SJCRH30 (cell line): ENCODE measurements around the gene STMN1. TPM values are rescaled to one million over a fixed set of nuclear protein-coding genes. Genes with fewer than 3 reads are reported as not detected.

ENCODE experiments used
- DNase-seq, 2 experiments: peaks; one replicate each; pipeline ENCODE4 v3.0.0-alpha.2; 2015 to 2020
- H3K27ac ChIP-seq: fragments of 250-450 bp; sonication (Bioruptor Pico); 2 replicates; pipeline ENCODE4 v1.5.1; 2020; ENCODE audit warnings: mild to moderate bottlenecking, moderate library complexity
- H3K27me3 ChIP-seq: fragments of 250-450 bp; sonication (Bioruptor Pico); 2 replicates; pipeline ENCODE4 v1.5.1; 2020; ENCODE audit warnings: mild to moderate bottlenecking, moderate library complexity
- H3K36me3 ChIP-seq: fragments of 250-450 bp; sonication (Bioruptor Pico); 2 replicates; pipeline ENCODE4 v1.5.1; 2020; ENCODE audit warnings: mild to moderate bottlenecking, moderate library complexity
- H3K4me1 ChIP-seq: fragments of 250-450 bp; sonication (Bioruptor Pico); 2 replicates; pipeline ENCODE4 v1.5.1; 2020; ENCODE audit warnings: mild to moderate bottlenecking, moderate library complexity
- H3K4me3 ChIP-seq: fragments of 250-450 bp; sonication (Bioruptor Pico); 2 replicates; pipeline ENCODE4 v1.5.1; 2020; ENCODE audit warnings: mild to moderate bottlenecking, moderate library complexity
- H3K9me3 ChIP-seq: fragments of 250-450 bp; sonication (Bioruptor Pico); replicated peaks from 2 replicates; pipeline ENCODE4 v1.5.1; 2020; ENCODE audit warnings: mild to moderate bottlenecking, moderate library complexity
- total RNA-seq: library from RNA; depleted of rRNA; stranded (reverse); fragments of >200 nt; shearing (Covaris generic); gene quantifications from 2 replicates; pipeline ENCODE4 v1.2.3, GENCODE V29; 2014

STMN1 gene
- total RNA-seq, 1 experiment from 2014 or later: 1,091 TPM

DNA sequence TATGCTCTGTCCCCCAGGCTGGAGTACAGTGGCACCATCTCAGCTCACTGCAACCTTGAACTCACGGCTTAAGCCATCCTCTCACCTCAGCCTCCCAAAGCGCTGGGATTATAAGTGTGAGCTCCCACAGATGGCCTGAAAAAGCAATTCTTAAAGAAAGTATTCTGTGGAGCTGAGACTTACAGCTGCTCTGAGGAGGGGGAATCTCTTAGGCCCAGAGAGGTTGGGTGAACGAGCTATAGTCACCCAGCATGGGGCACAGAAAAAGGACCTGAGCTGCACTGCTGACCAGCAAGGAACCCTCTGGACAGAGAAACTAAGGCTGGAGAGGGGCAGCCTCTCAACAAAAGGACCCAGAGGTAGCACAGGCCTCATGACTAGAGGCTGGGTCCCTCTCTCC is 32.0 kb downstream of the STMN1 start:
- Histone ChIP-seq H3K27ac (no peak overlapping the region), H3K27me3 (no peaks in the 10 kb centered on the region; the same call in 1 of the 2 replicates), H3K36me3 (no peaks in the 10 kb centered on the region), H3K4me1 (no peaks in the 10 kb centered on the region), H3K9me3 (no peaks in the 10 kb centered on the region), H3K4me3 (no peak overlapping the region)
- no peak for DNase-seq

DNA sequence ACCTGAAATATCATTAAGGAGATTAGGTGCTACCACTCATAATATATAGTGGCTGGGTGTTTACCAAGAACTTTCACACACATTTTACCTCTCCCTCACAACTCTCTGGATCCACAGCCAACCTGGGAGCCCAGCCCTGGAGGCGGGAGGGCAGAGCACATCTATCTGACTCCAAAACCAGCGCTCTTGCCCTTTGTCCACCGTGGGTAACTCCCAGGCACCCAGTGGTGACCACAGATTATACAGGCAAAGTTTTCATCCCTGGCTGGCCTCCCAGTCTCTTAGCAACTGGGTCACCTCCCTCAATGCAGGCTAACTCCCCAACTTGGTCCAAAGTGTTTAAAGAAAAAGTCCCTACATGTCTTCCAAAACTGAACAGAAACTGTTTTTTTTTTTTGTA is 33.1 kb downstream of the STMN1 start:
- no peak for DNase-seq
- Histone ChIP-seq H3K4me3 (no peak overlapping the region), H3K36me3 (no peaks in the 10 kb centered on the region), H3K27ac (no peak overlapping the region), H3K27me3 (no peaks in the 10 kb centered on the region; the same call in 1 of the 2 replicates), H3K4me1 (no peaks in the 10 kb centered on the region), H3K9me3 (no peaks in the 10 kb centered on the region)

DNA sequence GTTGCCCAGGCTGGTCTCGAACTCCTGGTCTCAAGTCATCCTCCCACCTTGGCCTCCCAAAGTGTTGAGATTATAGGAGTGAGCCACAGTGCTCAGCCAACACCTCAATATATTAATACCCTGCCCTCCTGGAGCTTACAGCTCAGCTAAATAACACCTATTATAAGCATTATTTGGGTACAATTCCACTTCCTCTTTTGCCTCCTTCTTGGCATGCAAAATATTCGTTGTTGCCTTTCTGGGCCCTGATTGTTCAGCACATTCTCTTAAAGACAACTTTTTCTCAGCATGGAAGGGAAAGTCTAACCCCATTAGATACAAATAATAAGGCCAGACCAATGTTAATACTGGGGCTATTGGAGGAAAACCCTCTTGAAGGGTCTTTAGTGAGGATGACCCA is 33.5 kb downstream of the STMN1 start:
- Histone ChIP-seq H3K4me3 (no peak overlapping the region), H3K27ac (no peak overlapping the region), H3K4me1 (no peaks in the 10 kb centered on the region), H3K36me3 (no peaks in the 10 kb centered on the region), H3K27me3 (no peaks in the 10 kb centered on the region; the same call in 1 of the 2 replicates), H3K9me3 (no peaks in the 10 kb centered on the region)
- DNase-seq: no peak

DNA sequence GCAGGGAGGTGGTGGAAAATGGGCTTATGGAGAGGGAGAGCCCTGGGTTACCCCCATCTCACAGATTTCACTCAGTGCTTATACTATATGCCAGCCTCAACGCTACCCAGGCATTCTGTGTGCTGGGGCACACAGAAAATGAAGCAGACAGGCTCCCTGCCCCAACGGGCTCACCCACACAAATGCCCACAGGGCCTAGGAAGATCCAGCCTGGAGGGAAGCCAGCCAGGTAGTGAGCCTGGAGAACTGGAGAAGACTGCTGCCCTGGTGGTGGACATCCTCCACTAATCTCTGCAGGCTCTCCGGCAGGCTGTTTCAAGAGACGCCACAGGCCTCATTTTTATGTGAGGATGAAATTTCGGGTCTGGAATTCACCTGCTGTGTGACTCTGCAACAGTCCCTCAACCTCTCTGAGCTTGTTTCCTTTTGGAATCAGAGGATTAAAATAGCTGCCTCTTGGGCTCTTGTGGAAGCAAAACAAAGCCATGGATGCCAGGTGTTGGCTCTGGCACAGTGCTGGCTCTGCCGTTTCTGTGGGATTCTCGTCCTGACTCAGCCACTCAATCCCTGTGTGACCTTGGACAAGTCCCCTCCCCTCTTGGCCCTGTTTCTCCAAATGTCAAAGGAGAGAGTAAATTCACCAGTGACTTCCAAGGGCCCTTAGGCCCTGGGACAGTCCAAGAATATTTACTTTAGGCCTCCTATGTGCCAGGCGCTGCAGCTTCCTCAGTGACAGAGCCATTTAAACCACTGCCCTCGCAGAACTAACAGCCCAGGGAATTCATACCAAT is 34.3 kb downstream of the STMN1 start:
- Histone ChIP-seq H3K27me3 (no peaks in the 10 kb centered on the region), H3K36me3 (no peaks in the 10 kb centered on the region), H3K27ac (no peak overlapping the region), H3K4me1 (no peaks in the 10 kb centered on the region), H3K9me3 (no peaks in the 10 kb centered on the region), H3K4me3 (no peak overlapping the region)
- no peak for DNase-seq

DNA sequence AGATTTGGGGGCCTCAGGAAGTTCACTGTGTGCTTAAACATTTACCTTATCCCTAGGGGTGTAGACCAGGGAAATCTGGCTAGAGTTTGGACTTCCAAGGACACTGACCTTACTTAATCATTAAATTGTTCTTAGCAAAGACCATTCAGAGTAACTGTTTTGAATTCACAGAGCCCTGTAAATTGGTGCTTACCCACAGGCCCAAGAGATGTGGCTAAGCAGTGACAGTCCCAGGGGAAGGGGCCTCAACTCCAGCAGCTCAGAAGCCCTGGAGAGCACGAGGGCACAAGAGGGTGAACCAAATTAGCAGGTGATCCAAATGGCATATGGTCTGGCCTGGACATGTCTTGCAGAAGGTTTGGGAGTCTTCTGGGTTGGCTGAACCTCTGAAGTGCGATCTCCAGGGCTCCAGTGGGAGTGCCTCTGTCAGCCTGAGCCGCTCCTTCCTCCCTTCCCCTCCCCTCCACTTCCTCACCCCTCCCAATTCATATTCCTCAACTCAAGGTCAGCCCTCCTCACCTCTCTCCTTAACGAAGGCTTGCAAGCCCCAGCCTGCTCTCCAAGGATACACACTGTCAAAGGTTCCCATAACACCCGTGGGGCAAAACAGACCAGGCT is 35.0 kb downstream of the STMN1 start:
- peaks cover 3% of the 10 kb centered on the region for H3K4me1 ChIP-seq

GRCh38 chr1:25870614-25871013 is 35.6 kb downstream of the STMN1 start:
- Histone ChIP-seq H3K9me3 (no peaks in the 10 kb centered on the region), H3K27ac (no peak overlapping the region), H3K36me3 (no peaks in the 10 kb centered on the region), H3K4me3 (no peak overlapping the region), H3K4me1 (peaks cover 4% of the 10 kb centered on the region), H3K27me3 (no peaks in the 10 kb centered on the region)
- DNase-seq: no peak

More for the DNA sequence above, 35.0 kb downstream of the STMN1 start:
- no peaks in the 10 kb centered on the region for H3K36me3 ChIP-seq
- no peaks in the 10 kb centered on the region for H3K27me3 ChIP-seq
- H3K9me3 ChIP-seq: no peaks in the 10 kb centered on the region
- H3K27ac ChIP-seq: no peak overlapping the region
- H3K4me3 ChIP-seq: no peak overlapping the region
- no peak for DNase-seq

GRCh38 chr1:25869909-25870606 is 36.2 kb downstream of the STMN1 start:
- H3K4me1 ChIP-seq: peaks cover 4% of the 10 kb centered on the region
- no peak overlapping the region for H3K27ac ChIP-seq
- no peaks in the 10 kb centered on the region for H3K9me3 ChIP-seq
- H3K4me3 ChIP-seq: no peak overlapping the region
- DNase-seq: no peak
- H3K27me3 ChIP-seq: no peaks in the 10 kb centered on the region
- H3K36me3 ChIP-seq: no peaks in the 10 kb centered on the region

DNA sequence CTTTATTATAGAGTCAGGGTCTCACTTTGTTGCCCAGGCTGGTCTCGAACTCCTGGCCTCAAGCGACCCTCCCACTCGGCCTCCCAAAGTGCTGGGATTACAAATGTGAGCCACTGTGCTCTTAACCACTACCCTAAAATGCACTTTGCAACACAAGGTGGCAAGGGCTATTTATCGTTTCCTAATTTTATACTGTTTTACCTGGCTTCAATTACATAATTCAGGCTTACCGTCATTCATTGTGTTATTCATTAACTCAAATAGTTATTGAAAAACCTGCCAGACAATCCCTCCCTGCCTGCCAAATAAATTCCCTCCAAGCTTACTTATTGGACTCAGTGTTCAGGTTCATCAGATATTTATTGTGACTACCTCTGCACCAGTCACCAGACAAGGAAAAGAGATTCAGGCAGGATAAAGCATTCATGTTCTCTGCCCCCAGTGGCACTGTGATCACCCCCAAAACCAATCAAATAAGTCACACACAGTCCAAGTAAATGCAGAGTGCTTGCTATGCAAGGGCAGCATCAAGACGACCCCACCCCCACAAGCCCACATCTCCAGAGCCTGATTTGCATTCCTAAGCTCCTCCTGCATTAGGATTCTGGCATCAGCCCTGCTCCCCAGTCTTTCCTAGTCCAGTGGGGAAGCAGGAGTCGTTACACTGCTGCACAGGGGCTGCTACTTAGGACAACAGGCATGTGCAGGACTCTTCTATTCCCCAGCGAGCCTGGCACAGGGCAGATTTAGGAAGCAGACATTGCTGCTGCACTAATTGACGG is 38.8 kb downstream of the STMN1 start:
- no peak overlapping the region for H3K27ac ChIP-seq
- H3K9me3 ChIP-seq: no peaks in the 10 kb centered on the region
- no peaks in the 10 kb centered on the region for H3K36me3 ChIP-seq
- H3K4me1 ChIP-seq: peaks cover 4% of the 10 kb centered on the region
- DNase-seq: no peak
- H3K27me3 ChIP-seq: no peaks in the 10 kb centered on the region
- no peak overlapping the region for H3K4me3 ChIP-seq

DNA sequence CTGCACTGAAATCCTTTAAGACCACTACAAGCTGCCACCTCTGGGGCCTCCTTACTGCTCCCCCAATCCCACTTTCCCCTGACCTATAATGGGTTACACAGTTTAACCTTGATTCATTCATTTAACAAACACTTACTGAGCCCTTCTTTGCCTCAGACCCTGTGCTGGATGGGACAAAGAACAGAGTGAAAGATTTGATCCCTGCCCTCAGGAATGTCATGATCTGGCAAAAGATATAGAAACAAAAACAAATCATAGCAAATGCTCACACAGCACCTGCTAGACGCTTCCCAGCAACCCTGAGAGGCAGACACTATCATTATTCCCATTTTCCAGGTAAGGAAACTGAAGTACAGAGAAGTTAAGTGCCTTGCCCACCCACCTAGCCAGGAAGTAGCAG is 39.9 kb downstream of the STMN1 start:
- no peaks in the 10 kb centered on the region for H3K27me3 ChIP-seq
- no peak for DNase-seq
- no peak overlapping the region for H3K27ac ChIP-seq
- peaks cover 7% of the 10 kb centered on the region for H3K4me1 ChIP-seq
- no peaks in the 10 kb centered on the region for H3K36me3 ChIP-seq
- no peak overlapping the region for H3K4me3 ChIP-seq
- no peaks in the 10 kb centered on the region for H3K9me3 ChIP-seq

GRCh38 chr1:25864434-25864833 is 41.8 kb downstream of the STMN1 start:
- Histone ChIP-seq H3K9me3 (no peaks in the 10 kb centered on the region), H3K27me3 (no peaks in the 10 kb centered on the region), H3K27ac (no peak overlapping the region), H3K4me1 (peaks cover 14% of the 10 kb centered on the region), H3K4me3 (no peak overlapping the region), H3K36me3 (no peaks in the 10 kb centered on the region)
- no peak for DNase-seq

DNA sequence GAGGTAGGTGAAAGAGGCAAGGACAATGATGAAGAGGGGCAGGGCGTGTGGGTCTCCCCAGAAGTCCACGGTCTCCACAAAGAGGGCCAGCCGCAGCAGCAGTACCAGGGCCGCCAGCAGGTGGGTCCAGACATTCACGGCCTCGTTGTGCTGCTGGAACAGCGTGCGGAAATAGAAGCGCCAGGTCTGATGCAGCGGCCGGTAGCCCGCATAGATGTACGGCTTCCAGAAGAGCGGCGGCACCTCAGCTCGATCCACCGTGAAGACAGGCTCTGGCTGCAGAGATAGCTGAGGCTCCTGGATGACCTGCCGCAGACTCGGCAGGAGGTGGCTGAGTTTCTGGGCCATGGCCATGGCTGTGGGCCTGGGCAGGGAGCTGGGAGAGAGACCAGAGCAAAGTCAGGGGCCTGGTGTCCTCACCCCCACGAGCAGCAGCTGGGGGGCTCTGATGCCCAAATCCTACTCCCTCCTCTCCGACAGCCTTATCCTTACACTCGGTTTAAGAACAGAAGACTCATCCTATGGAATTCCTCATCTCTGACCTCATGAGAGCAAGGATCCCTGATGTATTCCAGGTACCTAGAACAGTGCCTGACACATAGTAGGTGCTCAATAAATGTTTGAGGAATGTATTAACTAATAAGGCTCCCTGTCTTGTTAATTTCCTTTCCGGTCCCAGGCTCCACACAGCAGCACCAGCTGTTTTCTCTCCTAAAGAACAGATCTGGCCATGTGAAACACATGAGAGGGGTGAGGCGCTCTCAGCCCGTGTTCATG is 42.5 kb downstream of the STMN1 start:
- H3K27me3 ChIP-seq: no peaks in the 10 kb centered on the region
- H3K4me1 ChIP-seq: peaks cover 14% of the 10 kb centered on the region
- no peaks in the 10 kb centered on the region for H3K9me3 ChIP-seq
- H3K27ac ChIP-seq: no peak overlapping the region
- no peak overlapping the region for H3K4me3 ChIP-seq
- no peaks in the 10 kb centered on the region for H3K36me3 ChIP-seq
- DNase-seq: no peak

DNA sequence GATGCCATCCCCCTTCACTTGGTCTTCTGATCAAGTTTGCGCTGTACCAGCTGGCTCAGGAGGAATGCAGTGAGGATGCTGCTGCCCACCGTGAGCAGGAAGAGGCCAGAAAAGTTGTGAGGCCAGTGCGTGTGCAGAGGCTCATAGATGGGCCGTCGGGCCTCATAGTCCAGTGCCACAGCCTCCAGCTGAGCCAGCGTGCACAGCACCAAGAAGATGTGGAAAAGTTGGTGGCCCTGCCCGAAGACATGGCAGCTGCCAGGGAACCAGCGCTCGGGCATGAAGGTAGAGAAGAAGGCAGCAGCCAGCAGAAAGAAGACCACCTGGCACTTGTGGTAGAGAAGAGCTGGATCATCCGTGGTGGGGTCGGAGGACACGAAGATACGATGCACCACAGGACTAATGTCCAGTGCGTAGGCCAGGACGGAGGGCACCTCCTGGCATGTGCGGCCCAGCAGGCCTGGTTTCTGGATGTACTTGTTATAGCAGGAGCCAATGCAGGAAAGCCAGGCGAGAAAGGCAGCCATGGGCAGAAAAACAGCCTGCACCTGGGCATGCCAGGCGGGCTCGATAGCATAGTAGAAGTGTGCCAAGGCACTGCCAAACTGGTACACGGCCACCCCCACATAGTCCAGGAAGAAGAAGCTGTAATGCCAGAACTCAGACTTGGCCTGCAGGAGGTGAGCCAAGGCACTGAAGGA is 43.3 kb downstream of the STMN1 start:
- no peak for DNase-seq
- H3K4me1 ChIP-seq: peaks cover 14% of the 10 kb centered on the region
- H3K27ac ChIP-seq: no peak overlapping the region
- H3K4me3 ChIP-seq: no peak overlapping the region
- no peaks in the 10 kb centered on the region for H3K9me3 ChIP-seq
- H3K36me3 ChIP-seq: no peaks in the 10 kb centered on the region
- H3K27me3 ChIP-seq: no peaks in the 10 kb centered on the region

GRCh38 chr1:25861316-25862286 is 44.6 kb downstream of the STMN1 start:
- no peaks in the 10 kb centered on the region for H3K36me3 ChIP-seq
- H3K27ac ChIP-seq: no peak overlapping the region
- H3K4me3 ChIP-seq: no peak overlapping the region
- no peaks in the 10 kb centered on the region for H3K27me3 ChIP-seq
- H3K9me3 ChIP-seq: no peaks in the 10 kb centered on the region
- peaks cover 14% of the 10 kb centered on the region for H3K4me1 ChIP-seq
- peak in 1 of 2 experiments; percentile 61 for DNase-seq
